ENCODE results near the gene ZNF284.

Gene ZNF284

GRCh38 chr19:44050740-44051649 lies 21.0 kb upstream of the ZNF284 start:
- Histone ChIP-seq H3K79me2 (ENCODE audit: insufficient read depth, low read length) (no peaks in the 10 kb centered on the region), H3F3A (ENCODE audit: insufficient read depth, low read length) (no peaks in the 10 kb centered on the region), H3K9me2 (ENCODE audit: low read depth, low read length) (no peaks in the 10 kb centered on the region), H3K9ac (ENCODE audit: low read length) (no peak overlapping the region), H3K4me1 (ENCODE audit: insufficient read depth, low read length, severe bottlenecking) (no peaks in the 10 kb centered on the region), H3K27me3 (ENCODE audit: insufficient read depth, low read length) (peaks cover 7% of the 10 kb centered on the region), H3K4me3 (ENCODE audit: low read depth, low read length, poor library complexity, severe bottlenecking) (no peak overlapping the region), H3K27ac (ENCODE audit: low read depth, low read length, poor library complexity, severe bottlenecking) (no peak overlapping the region), H3K4me2 (ENCODE audit: low read length) (no peak overlapping the region), H3K9me3 (ENCODE audit: low read length) (no peaks in the 10 kb centered on the region), H4K20me1 (ENCODE audit: insufficient read depth, low read length) (no peaks in the 10 kb centered on the region), H2AFZ (ENCODE audit: low read length) (no peak overlapping the region), H3K36me3 (ENCODE audit: insufficient read depth, low read length) (no peaks in the 10 kb centered on the region)
- no peak for TF ChIP-seq CTCF (IDR thresholded peaks at IDR 0.05; ENCODE audit: low read length)
- TF ChIP-seq EZH2 (IDR thresholded peaks at IDR 0.05; ENCODE audit: borderline replicate concordance, low read length) = no peak

DNA sequence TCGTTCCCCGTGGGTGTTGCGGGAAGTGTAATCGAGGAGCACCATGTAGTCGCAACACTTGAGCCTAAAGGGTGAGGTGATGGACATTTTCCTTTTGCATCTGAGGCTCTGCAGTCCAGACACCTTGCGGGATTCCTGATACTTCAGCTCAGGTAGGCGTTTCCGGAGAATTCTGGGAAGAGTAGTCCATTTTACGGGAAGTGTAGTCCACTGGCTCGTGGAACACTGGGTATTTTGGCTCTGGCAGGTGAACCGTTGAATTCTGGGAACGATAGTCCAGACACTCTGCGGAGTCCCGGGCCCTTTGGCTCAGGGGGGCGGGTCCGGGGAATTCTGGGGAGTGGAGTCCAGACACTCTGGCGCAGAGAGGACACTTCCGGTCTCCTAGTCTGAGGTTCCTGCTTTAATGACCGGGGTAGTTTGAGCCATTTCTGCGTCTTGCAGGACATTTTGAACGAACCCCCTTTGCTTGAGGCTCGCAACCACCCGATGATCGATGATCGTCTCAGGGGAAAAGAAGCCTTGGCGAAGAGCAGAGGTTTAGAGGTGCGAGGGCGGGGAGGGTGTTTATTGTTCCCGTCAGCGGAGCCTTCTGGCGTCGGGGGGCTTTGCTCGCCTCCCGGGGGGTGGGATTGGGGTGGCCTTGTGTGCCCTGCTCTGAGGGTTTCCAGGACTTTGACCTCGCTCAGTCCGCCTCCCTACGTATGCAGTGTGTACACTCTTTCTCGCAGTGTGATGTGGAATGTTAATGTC lies 20.1 kb upstream of the ZNF284 start, which contains the start of gene ZNF223:
Gene ZNF223, plus strand, starts transcription at position 387 of the 753 bp plus-strand sequence. CDS start 3,141 bp downstream, outside the sequence.
- Histone ChIP-seq H3K4me2 (ENCODE audit: low read length) (no peak within 1 kb of the TSS), H3K79me2 (ENCODE audit: insufficient read depth, low read length) (no peaks in the 10 kb centered on the region), H3K9me2 (ENCODE audit: low read depth, low read length) (no peaks in the 10 kb centered on the region), H3K4me3 (ENCODE audit: low read depth, low read length, poor library complexity, severe bottlenecking) (no peak within 1 kb of the TSS), H2AFZ (ENCODE audit: low read length) (no peak within 1 kb of the TSS), H3K9me3 (ENCODE audit: low read length) (no peaks in the 10 kb centered on the region), H3K27ac (ENCODE audit: low read depth, low read length, poor library complexity, severe bottlenecking) (no peak within 1 kb of the TSS), H3K36me3 (ENCODE audit: insufficient read depth, low read length) (no peaks in the 10 kb centered on the region), H3K9ac (ENCODE audit: low read length) (no peak within 1 kb of the TSS), H3K4me1 (ENCODE audit: insufficient read depth, low read length, severe bottlenecking) (no peaks in the 10 kb centered on the region), H3F3A (ENCODE audit: insufficient read depth, low read length) (no peaks in the 10 kb centered on the region), H3K27me3 (ENCODE audit: insufficient read depth, low read length) (peaks cover 7% of the 10 kb centered on the region), H4K20me1 (ENCODE audit: insufficient read depth, low read length) (no peaks in the 10 kb centered on the region)
- TF ChIP-seq CTCF (IDR thresholded peaks at IDR 0.05; ENCODE audit: low read length) (no peak), EZH2 (IDR thresholded peaks at IDR 0.05; ENCODE audit: borderline replicate concordance, low read length) (no peak)

GRCh38 chr19:44055870-44056269 lies 16.1 kb upstream of the ZNF284 start:
- H3K27ac ChIP-seq (ENCODE audit: low read depth, low read length, poor library complexity, severe bottlenecking) = no peak overlapping the region
- no peaks in the 10 kb centered on the region for H3K4me1 ChIP-seq (ENCODE audit: insufficient read depth, low read length, severe bottlenecking)
- H3K79me2 ChIP-seq (ENCODE audit: insufficient read depth, low read length) = no peaks in the 10 kb centered on the region
- H3K9me3 ChIP-seq (ENCODE audit: low read length) = no peaks in the 10 kb centered on the region
- no peaks in the 10 kb centered on the region; the same call in 1 of the 2 replicates for H3K27me3 ChIP-seq (ENCODE audit: insufficient read depth, low read length)
- no peaks in the 10 kb centered on the region for H3K9me2 ChIP-seq (ENCODE audit: low read depth, low read length)
- H3K4me2 ChIP-seq (ENCODE audit: low read length) = no peak overlapping the region
- no peaks in the 10 kb centered on the region for H4K20me1 ChIP-seq (ENCODE audit: insufficient read depth, low read length)
- TF ChIP-seq CTCF (IDR thresholded peaks at IDR 0.05; ENCODE audit: low read length) (peak; percentile 22; the same call in 1 of the 2 replicates), EZH2 (IDR thresholded peaks at IDR 0.05; ENCODE audit: borderline replicate concordance, low read length) (no peak)
- H3K4me3 ChIP-seq (ENCODE audit: low read depth, low read length, poor library complexity, severe bottlenecking) = no peak overlapping the region
- no peaks in the 10 kb centered on the region for H3F3A ChIP-seq (ENCODE audit: insufficient read depth, low read length)
- no peak overlapping the region for H3K9ac ChIP-seq (ENCODE audit: low read length)
- H2AFZ ChIP-seq (ENCODE audit: low read length) = no peak overlapping the region
- H3K36me3 ChIP-seq (ENCODE audit: insufficient read depth, low read length) = no peaks in the 10 kb centered on the region
